ENCODE results near the gene C2orf81. TPM values are rescaled to one million over a fixed set of nuclear protein-coding genes. Genes with fewer than 3 reads are reported as not detected.

C2orf81 gene
- total RNA-seq, 1 experiment from 2014 or later = 4.0 TPM

DNA sequence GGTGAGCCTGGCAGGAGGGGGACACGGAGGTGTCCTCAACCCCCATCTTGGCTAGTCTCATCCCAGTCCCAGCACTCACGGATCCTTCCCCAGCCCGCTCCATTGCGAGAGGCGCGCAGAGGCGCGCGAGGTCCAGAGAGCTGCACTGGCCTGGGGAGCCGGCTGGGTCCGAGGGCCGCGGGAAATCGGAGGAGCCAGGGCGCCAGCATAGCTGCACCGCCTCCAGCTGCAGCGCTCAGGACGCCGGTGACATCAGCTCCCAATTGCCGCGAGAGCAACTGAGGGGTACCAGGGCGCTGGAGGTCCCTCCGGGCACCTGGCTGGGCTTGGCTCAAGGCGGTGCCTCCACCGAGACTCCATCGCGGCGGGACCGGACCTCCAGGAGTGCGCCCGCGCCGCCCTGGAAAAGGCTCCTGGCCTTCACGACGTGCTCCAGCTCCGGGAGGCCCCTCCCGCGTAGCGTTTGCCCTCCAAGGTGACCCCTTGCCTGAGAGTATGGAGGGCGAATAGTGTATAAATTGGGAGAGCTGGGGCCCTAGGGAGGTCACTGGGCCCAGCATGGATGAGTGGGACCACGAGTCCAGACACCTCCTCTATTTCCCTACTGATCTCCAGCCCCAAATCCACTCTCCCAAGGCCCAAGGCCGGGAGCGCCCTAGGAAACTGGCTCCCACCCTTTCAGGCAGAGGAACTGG is 14.8 kb upstream of the C2orf81 start:
- intact Hi-C loops (cut with micrococcal nuclease; ENCODE audit: unreplicated experiment) = no loop called here
- BruUV-seq (replicated peaks) = no TSS peak
- Mint-ChIP-seq H3K4me3 (ENCODE audit: low read depth, unreplicated experiment) (no peak overlapping the region), H3K36me3 (ENCODE audit: insufficient read depth, unreplicated experiment) (peaks cover 33% of the 10 kb centered on the region), H3K4me1 (ENCODE audit: low read depth, unreplicated experiment) (peaks cover 33% of the 10 kb centered on the region), H3K27ac (ENCODE audit: unreplicated experiment) (no peak overlapping the region), H3K27me3 (ENCODE audit: unreplicated experiment) (no peaks in the 10 kb centered on the region), H3K9me3 (ENCODE audit: low read depth, unreplicated experiment) (no peaks in the 10 kb centered on the region)
- TF ChIP-seq, protein P1, sequence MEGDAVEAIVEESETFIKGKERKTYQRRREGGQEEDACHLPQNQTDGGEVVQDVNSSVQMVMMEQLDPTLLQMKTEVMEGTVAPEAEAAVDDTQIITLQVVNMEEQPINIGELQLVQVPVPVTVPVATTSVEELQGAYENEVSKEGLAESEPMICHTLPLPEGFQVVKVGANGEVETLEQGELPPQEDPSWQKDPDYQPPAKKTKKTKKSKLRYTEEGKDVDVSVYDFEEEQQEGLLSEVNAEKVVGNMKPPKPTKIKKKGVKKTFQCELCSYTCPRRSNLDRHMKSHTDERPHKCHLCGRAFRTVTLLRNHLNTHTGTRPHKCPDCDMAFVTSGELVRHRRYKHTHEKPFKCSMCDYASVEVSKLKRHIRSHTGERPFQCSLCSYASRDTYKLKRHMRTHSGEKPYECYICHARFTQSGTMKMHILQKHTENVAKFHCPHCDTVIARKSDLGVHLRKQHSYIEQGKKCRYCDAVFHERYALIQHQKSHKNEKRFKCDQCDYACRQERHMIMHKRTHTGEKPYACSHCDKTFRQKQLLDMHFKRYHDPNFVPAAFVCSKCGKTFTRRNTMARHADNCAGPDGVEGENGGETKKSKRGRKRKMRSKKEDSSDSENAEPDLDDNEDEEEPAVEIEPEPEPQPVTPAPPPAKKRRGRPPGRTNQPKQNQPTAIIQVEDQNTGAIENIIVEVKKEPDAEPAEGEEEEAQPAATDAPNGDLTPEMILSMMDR (IDR thresholded peaks at IDR 0.05; ENCODE audit: unreplicated experiment) = no peak
- CTCF ChIA-PET = no interaction called here
- DNase-seq = no peak

DNA sequence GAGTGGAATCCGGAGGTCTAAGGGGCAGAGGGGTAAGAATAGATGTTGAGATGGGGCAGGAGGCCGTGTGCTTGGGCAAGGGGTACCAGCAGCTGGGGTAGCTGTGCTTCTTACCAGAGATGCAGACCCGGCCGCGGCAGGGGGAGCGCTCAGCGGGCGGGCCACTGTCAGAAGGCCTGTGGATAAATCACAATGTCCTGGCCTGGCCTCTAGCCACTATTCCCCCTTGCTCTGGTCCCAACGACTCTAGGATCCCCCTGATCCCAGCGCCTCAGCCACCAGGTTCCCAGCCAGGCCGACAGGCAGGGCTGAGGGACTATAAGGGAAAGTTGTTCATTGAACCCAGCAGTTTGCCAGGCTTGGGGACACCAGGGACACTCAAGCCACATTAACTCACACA is 9.1 kb upstream of the C2orf81 start:
- Mint-ChIP-seq H3K27me3 (ENCODE audit: unreplicated experiment) (no peaks in the 10 kb centered on the region), H3K27ac (ENCODE audit: unreplicated experiment) (no peak overlapping the region), H3K4me1 (ENCODE audit: low read depth, unreplicated experiment) (no peaks in the 10 kb centered on the region), H3K4me3 (ENCODE audit: low read depth, unreplicated experiment) (no peak overlapping the region), H3K36me3 (ENCODE audit: insufficient read depth, unreplicated experiment) (peaks cover 43% of the 10 kb centered on the region), H3K9me3 (ENCODE audit: low read depth, unreplicated experiment) (no peaks in the 10 kb centered on the region)
- CTCF ChIA-PET = no interaction called here
- intact Hi-C loops (cut with micrococcal nuclease; ENCODE audit: unreplicated experiment) = no loop called here
- BruUV-seq (replicated peaks) = no TSS peak
- TF ChIP-seq, protein P1 (IDR thresholded peaks at IDR 0.05; ENCODE audit: unreplicated experiment) = no peak
- no peak for DNase-seq

GRCh38 chr2:74429487-74430451 is 8.3 kb upstream of the C2orf81 start:
- H3K36me3 Mint-ChIP-seq (ENCODE audit: insufficient read depth, unreplicated experiment) = peaks cover 50% of the 10 kb centered on the region
- no peak overlapping the region for H3K27ac Mint-ChIP-seq (ENCODE audit: unreplicated experiment)
- peaks cover 3% of the 10 kb centered on the region for H3K4me1 Mint-ChIP-seq (ENCODE audit: low read depth, unreplicated experiment)
- BruUV-seq (replicated peaks) = no TSS peak
- H3K27me3 Mint-ChIP-seq (ENCODE audit: unreplicated experiment) = no peaks in the 10 kb centered on the region
- CTCF ChIA-PET = no interaction called here
- H3K9me3 Mint-ChIP-seq (ENCODE audit: low read depth, unreplicated experiment) = no peaks in the 10 kb centered on the region
- no peak overlapping the region for H3K4me3 Mint-ChIP-seq (ENCODE audit: low read depth, unreplicated experiment)
- TF ChIP-seq, protein P1 (IDR thresholded peaks at IDR 0.05; ENCODE audit: unreplicated experiment) = no peak
- DNase-seq = no peak
- intact Hi-C loops (cut with micrococcal nuclease; ENCODE audit: unreplicated experiment) = no loop called here

- Mint-ChIP-seq H3K9me3 (ENCODE audit: low read depth, unreplicated experiment) (no peaks in the 10 kb centered on the region), H3K4me1 (ENCODE audit: low read depth, unreplicated experiment) (peaks cover 8% of the 10 kb centered on the region), H3K27ac (ENCODE audit: unreplicated experiment) (no peak overlapping the region), H3K36me3 (ENCODE audit: insufficient read depth, unreplicated experiment) (peaks cover 61% of the 10 kb centered on the region), H3K27me3 (ENCODE audit: unreplicated experiment) (no peaks in the 10 kb centered on the region), H3K4me3 (ENCODE audit: low read depth, unreplicated experiment) (no peak overlapping the region)
- DNase-seq = no peak
- TF ChIP-seq, protein P1 (IDR thresholded peaks at IDR 0.05; ENCODE audit: unreplicated experiment) = no peak
- BruUV-seq (replicated peaks) = no TSS peak
- intact Hi-C loops (cut with micrococcal nuclease; ENCODE audit: unreplicated experiment) = no loop called here
- CTCF ChIA-PET = no interaction called here
Observed at GRCh38 chr2:74428675-74429074, 7.3 kb upstream of the C2orf81 start.
